ENCODE data around the gene LIPC. TPM values are rescaled to one million over a fixed set of nuclear protein-coding genes. Genes with fewer than 3 reads are reported as not detected.

LIPC gene
- total and polyA plus RNA-seq, 2 donors (not counting 3 experiments of a cell fraction or from before 2014, with no cell fraction given): not detected

DNA sequence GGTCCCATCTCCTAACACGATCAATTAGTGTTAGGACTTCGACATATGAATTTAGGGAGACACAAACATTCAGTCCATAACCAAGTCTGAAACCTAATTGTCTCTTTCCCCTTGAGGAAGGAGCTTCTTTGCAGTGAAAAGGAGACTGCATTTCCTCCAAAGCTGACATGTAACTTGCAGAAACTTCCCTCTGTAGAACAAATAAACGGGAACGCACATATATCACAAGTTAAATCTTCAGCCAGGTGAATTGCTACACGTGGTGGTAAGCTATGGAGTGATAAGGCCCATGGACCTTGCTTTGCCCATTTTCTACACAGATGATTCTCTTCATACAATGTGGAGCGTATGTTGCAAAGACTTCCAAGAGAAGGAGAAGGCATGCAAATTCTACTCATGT, 47.1 kb upstream of the LIPC start:
- H2AFZ ChIP-seq (ENCODE audit: low read depth, low read length): no peak overlapping the region
- FAIRE-seq (no peak), DNase-seq (ENCODE audit: low read depth, low spot score) (no peak)
- intact Hi-C loops (cut with micrococcal nuclease) (no loop called here), dilution Hi-C loops (cut with MboI; ENCODE audit: extremely low pct_ligation_motif_present, low sequenced_read_pairs) (no loop called here)
- H3K9ac ChIP-seq (replicated peaks; ENCODE audit: extremely low read depth, insufficient read depth, low read length): no peak overlapping the region
- CTCF ChIA-PET: no interaction called here
- H3K9me1 ChIP-seq (replicated peaks; ENCODE audit: control insufficient read depth, extremely low read depth, insufficient read depth, low read length): no peaks in the 10 kb centered on the region
- no TSS peak for BruUV-seq (replicated peaks)
- no peaks in the 10 kb centered on the region for H3K79me2 ChIP-seq (ENCODE audit: control insufficient read depth, insufficient read depth, low read length)
- TF ChIP-seq JUN (IDR thresholded peaks at IDR 0.05; ENCODE audit: borderline replicate concordance, insufficient read depth, insufficient read length, low read depth) (no peak), EZH2 (IDR thresholded peaks at IDR 0.05; ENCODE audit: borderline replicate concordance, low read depth, low read length, severe bottlenecking) (no peak), GATA2 (IDR thresholded peaks at IDR 0.05; ENCODE audit: insufficient read depth, insufficient read length, low read depth, low read length) (no peak), POLR2A (IDR thresholded peaks at IDR 0.05; ENCODE audit: low read depth, low read length) (no peak), MYC (IDR thresholded peaks at IDR 0.05; ENCODE audit: low read depth, low read length) (no peak), POLR2AphosphoS5 (IDR thresholded peaks at IDR 0.05; ENCODE audit: insufficient read depth, low read depth, low read length) (no peak), FOS (IDR thresholded peaks at IDR 0.05; ENCODE audit: borderline replicate concordance, insufficient read depth, low read length) (no peak)
- TF ChIP-seq, protein P1, sequence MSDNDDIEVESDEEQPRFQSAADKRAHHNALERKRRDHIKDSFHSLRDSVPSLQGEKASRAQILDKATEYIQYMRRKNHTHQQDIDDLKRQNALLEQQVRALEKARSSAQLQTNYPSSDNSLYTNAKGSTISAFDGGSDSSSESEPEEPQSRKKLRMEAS (IDR thresholded peaks at IDR 0.05; ENCODE audit: insufficient read depth, insufficient read length): no peak
- TF ChIP-seq, protein P2, sequence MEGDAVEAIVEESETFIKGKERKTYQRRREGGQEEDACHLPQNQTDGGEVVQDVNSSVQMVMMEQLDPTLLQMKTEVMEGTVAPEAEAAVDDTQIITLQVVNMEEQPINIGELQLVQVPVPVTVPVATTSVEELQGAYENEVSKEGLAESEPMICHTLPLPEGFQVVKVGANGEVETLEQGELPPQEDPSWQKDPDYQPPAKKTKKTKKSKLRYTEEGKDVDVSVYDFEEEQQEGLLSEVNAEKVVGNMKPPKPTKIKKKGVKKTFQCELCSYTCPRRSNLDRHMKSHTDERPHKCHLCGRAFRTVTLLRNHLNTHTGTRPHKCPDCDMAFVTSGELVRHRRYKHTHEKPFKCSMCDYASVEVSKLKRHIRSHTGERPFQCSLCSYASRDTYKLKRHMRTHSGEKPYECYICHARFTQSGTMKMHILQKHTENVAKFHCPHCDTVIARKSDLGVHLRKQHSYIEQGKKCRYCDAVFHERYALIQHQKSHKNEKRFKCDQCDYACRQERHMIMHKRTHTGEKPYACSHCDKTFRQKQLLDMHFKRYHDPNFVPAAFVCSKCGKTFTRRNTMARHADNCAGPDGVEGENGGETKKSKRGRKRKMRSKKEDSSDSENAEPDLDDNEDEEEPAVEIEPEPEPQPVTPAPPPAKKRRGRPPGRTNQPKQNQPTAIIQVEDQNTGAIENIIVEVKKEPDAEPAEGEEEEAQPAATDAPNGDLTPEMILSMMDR (IDR thresholded peaks at IDR 0.05; ENCODE audit: extremely low read depth in 1 of 2, insufficient read depth in 1 of 2, low read depth in 1 of 2, low read length in 2 of 2): no peak
- H3K9me3 ChIP-seq (replicated peaks; ENCODE audit: control insufficient read depth, insufficient read depth, low read length): no peaks in the 10 kb centered on the region
- peaks cover 3 to 9% of the 10 kb centered on the region in 2 experiments for H3K27me3 ChIP-seq (ENCODE audit: control insufficient read depth in 2 of 2, insufficient read depth in 2 of 2, low read length in 2 of 2)
- no peaks in the 10 kb centered on the region for H4K20me1 ChIP-seq (replicated peaks; ENCODE audit: control insufficient read depth, extremely low read depth, insufficient read depth, low read length)
- POLR2A ChIA-PET: no interaction called here
- H3K27ac ChIP-seq (ENCODE audit: insufficient read depth, low read depth, low read length): no peak overlapping the region
- H3K36me3 ChIP-seq (ENCODE audit: control insufficient read depth in 2 of 2, extremely low read depth in 1 of 2, insufficient read depth in 2 of 2, low read length in 2 of 2): no peaks in the 10 kb centered on the region
- no peak overlapping the region for H3K4me3 ChIP-seq (replicated peaks in 1 of 3; ENCODE audit: insufficient read depth in 1 of 3, low read depth in 1 of 3, low read length in 3 of 3)
- peaks cover 9% of the 10 kb centered on the region for H3K4me1 ChIP-seq (ENCODE audit: control insufficient read depth, extremely low read depth, insufficient read depth, low read length)
- H3K4me2 ChIP-seq (ENCODE audit: insufficient read depth, low read length): no peak overlapping the region

All from endothelial cell of umbilical vein (primary cell).